NOMO-1 (cell line): ENCODE results near the gene HRK.
"Not testable (repeated sequence)": the region's sequence is repeated elsewhere in the genome, so short reads cannot be mapped to it uniquely, and the experiment has no call there.

ENCODE experiments used
- DNase-seq, 2 experiments: peaks; one replicate each; lab custom pipeline; 2025; ENCODE audit not compliant: unreplicated experiment in 2 of 2; lab: John Stamatoyannopoulos, UW

HRK gene

DNA sequence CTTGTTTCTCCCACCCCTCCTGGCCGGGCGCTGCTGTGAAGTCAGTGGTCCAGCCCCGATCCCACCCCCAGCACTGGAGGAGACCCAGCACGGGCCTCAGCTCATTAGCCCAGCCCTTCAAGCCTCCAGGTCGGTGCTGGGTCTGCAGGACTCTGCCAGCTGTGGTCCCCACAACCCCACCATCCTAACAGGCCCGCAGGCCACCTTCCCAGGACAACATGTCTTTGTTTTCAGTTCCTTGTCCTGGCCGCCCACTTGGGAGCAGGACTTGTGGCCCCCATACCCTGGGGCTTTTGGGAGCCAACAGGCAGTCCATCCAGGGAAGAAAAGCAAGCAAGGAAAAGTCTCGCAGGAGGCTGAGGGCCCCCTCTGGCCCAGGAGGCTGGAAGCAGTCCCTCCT, 60.0 kb downstream of the HRK start:
- DNase-seq = no peak

DNA sequence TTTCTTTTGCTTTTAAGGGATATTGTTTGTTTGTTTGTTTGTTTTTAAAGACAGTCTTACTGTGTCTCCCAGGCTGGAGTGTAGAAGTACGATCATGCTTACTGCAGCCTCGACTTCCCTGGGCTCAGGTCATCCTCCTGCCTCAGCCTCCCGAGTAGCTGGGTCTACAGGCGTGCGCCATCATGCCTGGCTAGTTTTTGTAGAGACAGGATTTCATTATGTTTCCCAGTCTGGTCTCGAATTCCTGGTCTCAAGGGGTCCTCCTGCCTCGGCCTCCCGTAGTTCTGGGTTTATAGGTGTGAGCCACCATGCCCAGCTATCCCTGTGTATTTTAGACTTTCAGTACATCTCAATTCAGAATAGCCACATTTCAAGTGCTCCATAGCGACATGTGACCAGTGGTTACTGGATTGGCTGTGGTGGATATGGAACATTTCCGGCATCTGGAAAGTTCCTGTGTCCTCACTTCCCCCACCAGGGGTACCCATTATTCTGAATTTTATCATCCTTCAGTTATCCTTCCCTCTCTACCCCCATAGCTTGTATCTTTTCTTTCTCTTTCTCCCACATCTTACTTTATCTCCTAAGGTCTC, 61.1 kb downstream of the HRK start:
- DNase-seq = no peak

DNA sequence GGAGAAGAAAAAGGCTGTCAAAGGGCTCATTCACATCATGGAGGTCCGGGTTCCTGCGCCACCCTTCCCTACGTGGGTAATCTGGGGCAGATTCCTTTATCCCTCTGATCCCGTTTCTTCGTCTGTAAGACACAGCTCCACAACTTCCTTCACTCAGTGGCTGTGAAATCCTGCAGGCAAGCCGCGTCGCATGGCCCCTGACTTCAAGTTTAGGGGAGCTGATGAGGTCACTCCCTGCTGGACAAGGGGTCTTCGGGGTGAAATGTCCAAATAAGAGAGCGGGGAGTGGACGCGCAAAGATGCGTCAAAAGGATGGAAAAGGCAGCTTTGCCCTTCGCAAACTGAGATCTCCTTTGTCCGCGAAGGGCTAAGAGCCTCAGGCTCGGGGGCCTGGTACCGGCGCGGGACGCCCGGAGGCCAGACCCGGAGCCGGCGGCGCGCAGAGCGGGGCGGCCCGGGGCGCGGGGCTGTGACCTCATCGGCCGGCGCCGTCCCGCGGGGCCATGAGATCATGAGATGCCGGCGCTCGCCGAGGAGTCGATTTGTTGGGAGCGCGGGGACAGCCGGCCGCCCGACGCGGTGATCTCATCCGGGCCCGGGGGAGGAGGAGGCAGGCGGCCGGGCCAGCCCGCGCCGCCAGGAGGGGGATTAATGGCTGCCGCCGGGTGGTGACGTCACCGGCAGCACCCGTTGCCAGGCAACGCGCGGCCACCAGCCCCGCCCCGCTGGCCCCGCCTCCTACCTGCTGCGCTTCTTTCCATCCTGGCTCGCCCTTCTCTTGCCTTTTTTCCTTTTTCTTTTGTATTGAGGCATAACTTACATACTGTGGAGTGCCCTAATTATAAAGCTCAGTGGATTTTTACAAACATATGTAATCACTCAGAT, 62.1 kb downstream of the HRK start:
- peak; percentile 73 to 85 for DNase-seq

DNA sequence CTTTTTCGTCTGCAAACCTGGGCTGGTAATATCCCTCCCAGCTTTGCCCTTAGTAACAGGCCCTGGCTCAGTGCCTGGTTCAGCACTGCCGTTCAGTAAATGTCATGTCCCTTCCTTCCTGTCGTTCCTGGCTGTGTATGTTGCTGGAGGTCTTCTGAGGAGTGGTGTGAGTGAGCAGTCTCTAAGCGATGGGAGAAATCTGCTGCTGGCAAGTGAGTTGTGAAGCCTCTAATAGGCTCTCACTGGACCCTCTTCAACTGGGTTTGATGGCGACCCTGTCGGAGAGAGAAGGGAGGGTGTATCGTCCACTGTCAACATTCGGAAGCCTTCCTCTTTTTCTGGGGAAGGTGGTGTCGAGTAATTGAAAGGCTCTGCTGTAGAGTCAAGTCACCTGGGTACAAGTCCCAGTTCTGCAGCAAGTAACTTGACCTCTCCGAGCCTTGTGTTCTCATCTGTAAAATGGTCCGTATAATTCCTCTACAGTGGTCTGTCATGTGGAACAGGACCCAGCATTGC, 62.8 kb downstream of the HRK start:
- DNase-seq = peak in 1 of 2 experiments; percentile 23

DNA sequence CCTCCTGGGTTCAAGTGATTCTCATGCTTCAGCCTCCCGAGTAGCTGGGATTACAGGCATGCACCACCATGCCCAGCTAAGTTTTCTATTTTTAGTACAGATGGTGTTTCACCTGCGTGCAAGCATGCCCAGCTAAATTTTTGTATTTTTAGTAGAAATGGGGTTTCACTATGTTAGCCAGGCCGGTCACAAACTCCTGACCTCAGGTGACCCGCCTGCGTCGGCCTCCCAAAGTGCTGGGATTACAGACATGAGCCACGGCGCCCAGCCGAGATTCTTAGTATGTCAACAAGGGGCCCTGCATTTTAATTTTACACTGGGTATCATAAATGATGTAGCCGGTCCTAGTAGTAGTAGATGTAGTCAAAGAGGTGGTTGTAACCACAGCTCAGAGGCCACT, 66.5 kb downstream of the HRK start:
- DNase-seq = not testable (repeated sequence)

DNA sequence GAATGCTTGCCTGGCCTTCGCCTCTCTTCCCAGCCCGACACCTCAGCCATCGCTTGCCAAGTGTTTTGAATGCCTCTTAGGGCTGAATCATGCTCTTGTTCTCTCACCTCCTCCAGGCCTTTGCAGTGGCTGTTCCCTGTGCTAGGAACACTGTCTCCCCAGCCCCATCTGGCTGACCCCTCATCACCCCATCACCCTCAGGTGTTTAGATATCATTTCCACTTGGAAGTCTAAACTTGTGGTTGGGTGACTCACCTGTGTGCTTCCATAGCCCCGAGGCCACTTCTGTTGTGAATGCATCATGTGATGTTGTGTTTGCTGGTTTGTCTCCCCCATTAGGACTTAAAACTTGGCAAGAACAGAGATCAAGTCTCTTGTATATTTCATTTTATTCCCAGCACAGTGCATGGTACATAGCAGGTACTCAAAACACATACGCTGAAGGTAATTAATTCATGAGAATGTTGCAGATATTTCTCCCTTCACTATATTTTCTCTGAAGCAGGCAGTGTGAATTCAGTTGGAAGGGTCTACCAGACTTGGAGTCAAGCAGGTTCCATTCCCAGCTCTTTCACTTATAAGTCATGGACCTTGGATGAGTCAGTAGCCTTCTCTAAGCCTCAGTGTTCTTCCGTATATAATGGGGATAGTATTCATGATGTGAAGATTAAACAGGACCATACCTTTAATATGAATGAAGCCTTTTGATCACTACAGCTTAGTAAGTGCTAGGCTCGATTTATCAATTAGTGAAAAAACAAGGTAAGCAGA, 67.8 kb downstream of the HRK start:
- no peak for DNase-seq

DNA sequence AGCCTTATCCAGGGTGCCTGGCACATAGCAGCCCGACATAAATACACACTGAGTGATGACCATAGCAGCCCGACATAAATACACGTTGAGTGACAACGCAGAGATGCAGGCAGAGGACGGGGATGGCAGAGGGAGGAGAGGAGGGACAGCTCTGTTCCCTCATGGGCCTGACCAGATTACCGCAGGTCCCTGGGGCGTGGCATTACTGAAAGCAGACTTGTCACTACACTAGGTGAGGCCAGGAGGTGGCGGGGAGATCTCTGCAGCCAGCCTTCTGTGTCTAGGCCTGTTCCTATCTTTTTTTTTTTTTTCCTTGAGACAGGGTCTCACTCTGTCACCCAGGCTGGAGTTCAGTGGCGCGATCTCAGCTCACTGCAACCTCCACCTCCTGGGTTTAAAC, 69.0 kb downstream of the HRK start:
- no peak for DNase-seq

DNA sequence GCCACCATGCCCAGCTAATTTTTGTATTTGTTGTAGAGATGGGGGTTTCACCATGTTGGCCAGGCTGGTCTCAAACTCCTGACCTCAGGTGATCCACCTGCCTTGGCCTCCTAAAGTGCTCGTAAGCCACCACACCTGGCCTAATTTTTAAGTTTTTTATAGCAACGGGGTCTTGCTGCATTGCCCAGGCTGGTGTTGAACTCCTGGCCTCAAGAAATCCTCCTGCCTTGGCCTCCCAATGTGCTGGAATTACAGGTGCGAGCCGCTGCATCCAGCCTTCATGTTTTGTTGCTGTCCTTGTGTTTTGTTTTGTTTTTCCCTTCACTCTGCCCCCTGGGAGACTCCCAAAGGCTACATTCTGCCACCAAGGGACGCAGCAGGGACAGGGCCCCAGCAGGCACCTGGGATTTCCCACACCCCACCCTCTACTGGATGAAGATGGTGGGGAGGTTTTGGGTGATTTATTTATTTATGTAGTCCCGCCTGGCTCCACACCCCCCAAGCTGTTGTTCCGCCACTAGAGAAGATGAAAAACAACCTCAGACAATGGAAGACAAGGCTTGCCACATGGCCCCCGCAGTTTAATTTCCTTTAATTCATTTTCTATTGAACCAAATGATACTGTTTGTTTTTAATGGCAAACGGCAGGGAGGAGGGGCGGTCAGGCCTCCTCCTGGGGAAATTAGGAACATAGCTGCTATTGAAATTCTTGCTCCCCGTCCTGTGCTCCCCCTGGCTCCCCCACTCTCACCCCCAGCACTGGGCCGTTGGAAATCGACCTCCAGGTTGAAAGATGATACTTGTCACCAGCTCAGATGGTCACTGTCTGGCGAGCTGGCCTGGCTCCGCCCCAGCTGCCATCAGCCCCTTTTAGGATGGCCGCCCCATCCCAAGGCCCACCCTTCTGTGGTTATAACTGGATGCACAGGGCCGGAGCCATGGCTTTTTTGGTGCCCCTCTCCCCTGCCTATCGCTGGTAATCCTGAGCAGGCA, 72.8 kb downstream of the HRK start:
- DNase-seq = no peak

DNA sequence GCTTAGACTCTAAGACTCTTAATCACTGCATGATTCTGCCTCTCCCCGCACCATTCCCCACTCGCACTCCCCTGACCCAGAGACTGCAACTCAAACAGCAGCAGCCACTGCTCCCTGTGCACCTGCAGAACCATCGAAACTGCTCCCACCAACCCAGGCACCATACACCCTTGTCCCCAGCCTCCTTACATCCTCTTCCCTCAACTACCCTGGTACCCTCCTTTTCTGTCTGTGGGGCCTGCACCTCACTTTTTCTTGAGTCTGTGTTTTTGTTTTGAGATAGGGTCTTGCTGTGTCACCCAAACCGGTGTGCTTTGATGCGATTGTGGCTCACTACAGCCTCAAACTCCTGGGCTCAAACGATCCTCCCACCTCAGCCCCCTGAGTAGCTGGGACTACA, 73.7 kb downstream of the HRK start:
- no peak for DNase-seq

DNA sequence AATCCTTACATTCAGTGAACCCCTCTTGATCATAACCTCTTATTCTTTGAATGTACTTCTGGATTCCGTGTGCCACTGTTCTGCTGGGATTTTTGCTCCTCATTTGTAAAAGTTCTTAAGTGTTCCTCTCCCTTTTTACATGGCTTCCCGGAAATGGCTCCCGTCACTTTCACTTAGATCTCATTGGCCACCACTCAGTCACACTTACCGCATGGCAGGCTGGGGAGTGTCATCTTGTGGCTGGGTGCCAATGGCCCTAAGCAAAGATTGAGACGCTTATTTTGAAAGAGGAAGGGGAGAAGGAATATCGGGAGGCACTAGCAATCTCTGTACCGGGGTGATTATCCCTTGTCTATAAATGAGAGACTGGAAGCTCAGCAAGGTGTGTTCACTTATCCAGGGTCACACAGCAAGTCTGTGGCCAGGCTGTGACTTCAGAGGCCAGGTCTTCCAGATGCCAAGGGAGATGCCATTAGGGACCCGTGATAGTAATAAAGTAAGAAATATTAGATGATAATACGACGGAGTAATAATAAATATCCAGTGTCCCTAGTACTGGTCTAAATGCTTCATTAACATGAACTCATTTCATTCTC, 74.3 kb downstream of the HRK start:
- no peak for DNase-seq
